OCI-LY3 (cell line): Measurements from ENCODE around the gene SBNO2.

Experiments used
- H2AFZ ChIP-seq: fragments of 200-600, 300-600 bp; shearing (Covaris generic); 2 replicates; pipeline ENCODE4 v1.6.0; 2014; ENCODE audit warnings: antibody characterized with exemption, low read depth, low read length
- H3K27ac ChIP-seq: fragments of 200-600, 300-600 bp; sonication (generic); 2 replicates; pipeline ENCODE4 v1.5.1; 2014; ENCODE audit warnings: mild to moderate bottlenecking, low read length, moderate library complexity, mixed read lengths
- H3K27me3 ChIP-seq: fragments of 200-600, 300-600 bp; sonication (generic); 2 replicates; pipeline ENCODE4 v1.6.1; 2014; ENCODE audit warnings: low read depth, low read length, mixed read lengths
- H3K36me3 ChIP-seq: fragments of 200-600, 300-600 bp; sonication (generic); replicated peaks from 2 replicates; pipeline ENCODE3; 2014; ENCODE audit warnings: low read depth, low read length, mixed read lengths
- H3K4me1 ChIP-seq: fragments of 300-600, 200-600 bp; sonication (generic); 2 replicates; pipeline ENCODE4 v1.6.1; 2014; ENCODE audit warnings: low read length, mixed read lengths
- H3K4me2 ChIP-seq: fragments of 200-600, 300-600 bp; sonication (generic); 2 replicates; pipeline ENCODE4 v1.6.1; 2014; ENCODE audit warnings: low read length, mixed read lengths
- H3K4me3 ChIP-seq: fragments of 300-600, 200-600 bp; sonication (generic); 2 replicates; pipeline ENCODE4 v1.5.1; 2014; ENCODE audit warnings: antibody characterized with exemption, mild to moderate bottlenecking, low read length, moderate library complexity
- H3K79me2 ChIP-seq: fragments of 300-600, 200-600 bp; shearing (Covaris generic); 2 replicates; pipeline ENCODE4 v1.6.1; 2014; ENCODE audit warnings: mild to moderate bottlenecking, low read length, mixed read lengths
- H3K9ac ChIP-seq: fragments of 300-600, 200-600 bp; shearing (Covaris generic); 2 replicates; pipeline ENCODE4 v1.6.0; 2014; ENCODE audit warnings: mild to moderate bottlenecking, low read length, moderate library complexity
- H3K9me3 ChIP-seq: fragments of 200-600, 300-600 bp; shearing (Covaris generic); 2 replicates; pipeline ENCODE4 v1.6.1; 2014; ENCODE audit warnings: low read length, mixed read lengths; ENCODE audit not compliant: insufficient read depth
- H4K20me1 ChIP-seq: fragments of 200-600, 300-600 bp; sonication (generic); 2 replicates; pipeline ENCODE4 v1.6.1; 2016; ENCODE audit warnings: low read length, mixed read lengths; ENCODE audit not compliant: insufficient read depth
- CTCF ChIP-seq: fragments of 200-600, 300-600 bp; sonication (generic); IDR thresholded peaks from 2 replicates; pipeline ENCODE4 v1.5.1; 2014; ENCODE audit warnings: antibody characterized with exemption, low read length, low read depth
- EZH2phosphoT487 ChIP-seq: fragments of 200-600 bp; shearing (Covaris generic); IDR thresholded peaks from 2 replicates; pipeline ENCODE4 v1.6.1; 2018; ENCODE audit warnings: antibody characterized with exemption, mixed run types, low read depth

The SBNO2 gene

GRCh38 chr19:1167687-1168571, 6.1 kb downstream of the SBNO2 start:
- no peaks in the 10 kb centered on the region for H3K27me3 ChIP-seq
- peaks cover 37% of the 10 kb centered on the region for H3K36me3 ChIP-seq
- no peak overlapping the region for H3K4me3 ChIP-seq
- peaks cover 87% of the 10 kb centered on the region for H4K20me1 ChIP-seq
- peaks cover 78% of the 10 kb centered on the region for H3K79me2 ChIP-seq
- no peaks in the 10 kb centered on the region for H3K9me3 ChIP-seq
- H3K27ac ChIP-seq = no peak overlapping the region
- TF ChIP-seq CTCF (no peak), EZH2phosphoT487 (no peak)
- H2AFZ ChIP-seq = no peak overlapping the region
- H3K9ac ChIP-seq = no peak overlapping the region
- no peak overlapping the region for H3K4me2 ChIP-seq
- H3K4me1 ChIP-seq = peaks cover 10% of the 10 kb centered on the region; the same call in 1 of the 2 replicates

DNA sequence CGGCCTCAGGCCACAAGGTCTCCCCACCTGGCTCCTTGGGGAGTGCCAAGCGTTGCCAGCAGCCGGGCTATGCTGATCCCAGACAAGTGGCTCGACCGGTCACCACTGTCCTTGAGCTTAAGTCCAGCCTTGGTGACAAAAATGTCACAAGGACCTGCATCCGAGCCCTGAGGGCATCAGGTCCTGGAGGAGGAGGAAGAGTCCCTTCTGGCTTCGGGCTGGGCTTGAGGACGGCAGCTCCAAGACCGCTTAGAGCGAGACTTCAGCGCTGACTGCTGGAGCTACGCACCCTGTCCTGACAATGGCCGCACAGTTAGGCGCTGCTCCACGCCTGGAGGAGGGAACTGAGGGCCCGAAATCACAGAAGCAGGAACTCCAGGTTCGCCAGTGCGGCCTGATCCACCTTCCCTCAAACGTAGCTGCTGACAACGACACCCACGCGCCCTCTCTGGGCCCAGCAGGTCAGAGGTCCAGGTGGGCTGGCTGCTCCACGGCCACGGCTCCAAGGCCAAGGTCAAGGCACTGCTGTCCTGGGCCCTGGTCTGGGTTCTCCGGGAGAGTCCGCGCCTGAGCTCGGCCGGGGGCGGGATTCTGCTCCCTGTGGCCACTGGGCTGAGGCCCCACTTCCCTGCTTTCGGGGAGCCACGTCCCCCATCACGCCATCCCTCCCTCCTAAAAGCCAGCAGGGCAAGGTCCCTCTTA, 7.0 kb downstream of the SBNO2 start:
- Histone ChIP-seq H3K27me3 (no peaks in the 10 kb centered on the region), H3K4me1 (peaks cover 3% of the 10 kb centered on the region), H3K27ac (no peak overlapping the region), H3K9me3 (no peaks in the 10 kb centered on the region), H3K9ac (no peak overlapping the region), H2AFZ (no peak overlapping the region), H3K4me3 (no peak overlapping the region), H3K36me3 (peaks cover 37% of the 10 kb centered on the region), H4K20me1 (peaks cover 88% of the 10 kb centered on the region), H3K4me2 (no peak overlapping the region), H3K79me2 (peaks cover 76% of the 10 kb centered on the region)
- TF ChIP-seq EZH2phosphoT487 (no peak), CTCF (no peak)

GRCh38 chr19:1164684-1165531, 9.2 kb downstream of the SBNO2 start:
- peaks cover 64% of the 10 kb centered on the region for H3K79me2 ChIP-seq
- H3K4me2 ChIP-seq = no peak overlapping the region
- H4K20me1 ChIP-seq = peaks cover 77% of the 10 kb centered on the region
- H2AFZ ChIP-seq = no peak overlapping the region
- peaks cover 7% of the 10 kb centered on the region for H3K4me1 ChIP-seq
- H3K9me3 ChIP-seq = no peaks in the 10 kb centered on the region
- H3K4me3 ChIP-seq = no peak overlapping the region
- H3K27ac ChIP-seq = no peak overlapping the region
- no peak overlapping the region for H3K9ac ChIP-seq
- H3K27me3 ChIP-seq = no peaks in the 10 kb centered on the region
- peaks cover 26% of the 10 kb centered on the region for H3K36me3 ChIP-seq
- no peak for TF ChIP-seq EZH2phosphoT487
- TF ChIP-seq CTCF = no peak
